GM12878 (cell line): ENCODE data around the gene DMXL2. TPM values are rescaled to one million over a fixed set of nuclear protein-coding genes. Genes with fewer than 3 reads are reported as not detected.
"Not testable (repeated sequence)": the region's sequence is repeated elsewhere in the genome, so short reads cannot be mapped to it uniquely, and the experiment has no call there.

ENCODE experiments used
- ATAC-seq: fragments of 200-7000 bp; cut with Tn5 transposase; 3 replicates; pipeline ENCODE4 v1.9.1; 2020; ENCODE audit warnings: mild to moderate bottlenecking, moderate library complexity
- BruUV-seq: library from RNA; stranded (reverse); fragments of 400-500 nt; replicated peaks from 2 replicates; lab custom pipeline; 2021; lab: Mats Ljungman, UMichigan
- CTCF ChIA-PET: fragments of 300-600 bp; sonication (Branson Sonifier 250); formaldehyde crosslinking; extraction: SDS; loops from one replicate; lab custom pipeline; 2021; ENCODE audit warnings: inconsistent platforms; lab: Yijun Ruan, JAX
- POLR2A ChIA-PET: fragments of 350-600 bp; formaldehyde crosslinking; extraction: SDS; loops from one replicate; lab custom pipeline; 2021; ENCODE audit warnings: inconsistent platforms; lab: Charles Lee
- RAD21 ChIA-PET: fragments of 300-600 bp; sonication (Branson Sonifier 250); formaldehyde crosslinking; loops from one replicate; lab custom pipeline; 2023; ENCODE audit warnings: antibody characterized with exemption; ENCODE audit not compliant: unreplicated experiment; lab: Charles Lee
- SMC1A ChIA-PET: fragments of 300-600 bp; sonication (Branson Sonifier 250); formaldehyde crosslinking; loops from one replicate; lab custom pipeline; 2023; ENCODE audit not compliant: unreplicated experiment, uncharacterized antibody; lab: Charles Lee
- DNase-seq: peaks from one replicate; pipeline ENCODE4 v3.0.0-alpha.2; 2011; ENCODE audit warnings: low read depth, low spot score
- FAIRE-seq: peaks from 3 replicates; lab custom pipeline; 2011; peaks lifted over from hg19 to GRCh38; lab: Jason Lieb, UNC
- H2AFZ ChIP-seq: 2 replicates; pipeline ENCODE4 v1.6.0; 2011; ENCODE audit warnings: low read depth, low read length, control low read depth; ENCODE audit not compliant: control insufficient read depth
- H3K27ac ChIP-seq: 2 replicates; pipeline ENCODE4 v1.5.1; 2011; ENCODE audit warnings: control low read depth; ENCODE audit not compliant: control insufficient read depth, insufficient read depth
- H3K27me3 ChIP-seq, 2 experiments: replicated peaks in 1 of 2; 2 replicates each; pipeline versions ENCODE4 v1.6.0 to v1.6.1; 2011; ENCODE audit warnings: low read length in 1 of 2; ENCODE audit not compliant: control insufficient read depth in 2 of 2, insufficient read depth in 2 of 2
- H3K36me3 ChIP-seq, 2 experiments: 2 replicates each; pipeline ENCODE4 v1.5.1; 2011; ENCODE audit warnings: low read length in 1 of 2; ENCODE audit not compliant: control insufficient read depth in 2 of 2, insufficient read depth in 2 of 2
- H3K4me1 ChIP-seq: 2 replicates; pipeline ENCODE4 v1.6.1; 2011; ENCODE audit warnings: mild to moderate bottlenecking, low read length, moderate library complexity, mixed read lengths; ENCODE audit not compliant: control insufficient read depth, insufficient read depth
- H3K4me2 ChIP-seq: 2 replicates; pipeline ENCODE4 v1.6.0; 2011; ENCODE audit warnings: control low read depth; ENCODE audit not compliant: control insufficient read depth, insufficient read depth
- H3K4me3 ChIP-seq: fragments of 200-600 bp; sonication (generic); 2 replicates; pipeline ENCODE4 v1.5.1; 2016
- H3K79me2 ChIP-seq: 2 replicates; pipeline ENCODE4 v1.6.0; 2011; ENCODE audit warnings: low read length; ENCODE audit not compliant: control insufficient read depth, insufficient read depth
- H3K9ac ChIP-seq: 2 replicates; pipeline ENCODE4 v1.8.0; 2011; ENCODE audit warnings: low read length, control low read depth, mixed read lengths; ENCODE audit not compliant: control insufficient read depth, insufficient read depth
- H3K9me3 ChIP-seq: replicated peaks from 3 replicates; pipeline ENCODE4 v1.5.1; 2011; ENCODE audit warnings: mild to moderate bottlenecking, low read length; ENCODE audit not compliant: control insufficient read depth, insufficient read depth
- H4K20me1 ChIP-seq: 2 replicates; pipeline ENCODE4 v1.6.0; 2011; ENCODE audit not compliant: control insufficient read depth, insufficient read depth
- EP300 ChIP-seq, 2 experiments: fragments of 150-350 bp in 1 of 2; IDR thresholded peaks; 2 replicates each; pipeline ENCODE4 v1.6.1; 2011 to 2012; ENCODE audit warnings: low read depth in 2 of 2, low read length in 2 of 2, borderline replicate concordance in 1 of 2, improper control_type of control experiment in 1 of 2, inconsistent platforms in 1 of 2; ENCODE audit not compliant: control insufficient read depth in 1 of 2
- HCFC1 ChIP-seq: fragments of 150-350 bp; IDR thresholded peaks from 2 replicates; pipeline ENCODE4 v1.6.1; 2014; ENCODE audit warnings: low read length
- HDGF ChIP-seq: fragments of 450-650 bp; IDR thresholded peaks from 2 replicates; pipeline ENCODE4 v1.6.1; 2016; ENCODE audit warnings: antibody characterized with exemption
- MTA3 ChIP-seq: IDR thresholded peaks from 2 replicates; pipeline ENCODE4 v1.6.1; 2012; ENCODE audit warnings: low read length, inconsistent platforms, borderline replicate concordance
- MYC ChIP-seq: IDR thresholded peaks from 2 replicates; pipeline ENCODE4 v1.6.1; 2011; ENCODE audit warnings: mild to moderate bottlenecking, low read length, moderate library complexity, inconsistent platforms; ENCODE audit not compliant: insufficient read depth, insufficient replicate concordance, insufficient read length, severe bottlenecking
- PML ChIP-seq: IDR thresholded peaks from 2 replicates; pipeline ENCODE4 v1.6.1; 2012; ENCODE audit warnings: low read length, inconsistent platforms
- SPI1 ChIP-seq: IDR thresholded peaks from 2 replicates; pipeline ENCODE4 v1.6.1; 2011; ENCODE audit warnings: low read depth, mild to moderate bottlenecking, low read length, moderate library complexity, borderline replicate concordance; ENCODE audit not compliant: insufficient read depth
- SREBF2 ChIP-seq: IDR thresholded peaks from 2 replicates; pipeline ENCODE4 v1.6.1; 2012; ENCODE audit warnings: mild to moderate bottlenecking, low read length
- SUZ12 ChIP-seq: fragments of 200-600 bp; sonication (generic); IDR thresholded peaks from one replicate; pipeline ENCODE4 v1.6.1; 2018; ENCODE audit warnings: antibody characterized with exemption, mild to moderate bottlenecking; ENCODE audit not compliant: unreplicated experiment
- ZNF207 ChIP-seq: fragments of 450-650 bp; IDR thresholded peaks from 2 replicates; pipeline ENCODE4 v1.6.1; 2014; ENCODE audit warnings: antibody characterized with exemption, mild to moderate bottlenecking, borderline replicate concordance
- ZSCAN29 ChIP-seq: fragments of 450-650 bp; IDR thresholded peaks from 2 replicates; pipeline ENCODE4 v1.6.1; 2017; ENCODE audit warnings: mild to moderate bottlenecking, moderate library complexity
- WGBS: methylation state at CpG from one replicate; pipeline ENCODE4 v1.1.6; 2016; ENCODE audit warnings: low lambda C conversion rate; ENCODE audit not compliant: insufficient replicate concordance, insufficient coverage; ENCODE audit errors: missing lambda C conversion rate; 5-methylcytosine and 5-hydroxymethylcytosine counted together
- in situ Hi-C: fragments of 300-500 bp; cut with MboI; formaldehyde crosslinking; loops from 9 replicates; pipeline ENCODE4 v1.14.3; 2018; ENCODE audit warnings: mixed read lengths
- intact Hi-C: fragments of 100-400 bp; cut with micrococcal nuclease; formaldehyde crosslinking; loops from one replicate; pipeline ENCODE4 v1.14.2; 2022; ENCODE audit not compliant: unreplicated experiment
- polyA plus RNA-seq, 11 experiments: library from polyadenylated mRNA; depleted of rRNA in 4 of 11; unstranded in 6 of 11; stranded (reverse) in 5 of 11; fragments of >200 nt; fragmentation: Nextera tagmentation in 4 of 11; fragmentation: Illumina TruSeq in 1 of 11; extraction: Ambion mirVana in 4 of 11; extraction: Trizol in 1 of 11; gene quantifications; 1 replicate in 1 of 11; 2 replicates in 10 of 11; pipeline versions ENCODE4 v1.2.1 to v1.2.3, GENCODE V29; 2011 to 2016; ENCODE audit warnings: inconsistent platforms in 2 of 11, missing spikeins in 2 of 11, low read depth in 1 of 11
- total RNA-seq, 4 experiments: library from RNA; depleted of rRNA in 3 of 4; stranded (reverse); fragments of >200 nt in 3 of 4; fragmentation: Illumina TruSeq in 1 of 4; extraction: Trizol in 1 of 4; gene quantifications; 2 replicates each; pipeline versions ENCODE4 v1.2.1 to v1.2.3, GENCODE V29; 2013 to 2021
- TF ChIP-seq, protein P1 (sequence below), 3 experiments: IDR thresholded peaks in 2 of 3; conservative IDR thresholded peaks in 1 of 3; 2 replicates each; pipeline ENCODE4 v1.5.1; 2011; ENCODE audit warnings: low read depth in 3 of 3, low read length in 3 of 3, mild to moderate bottlenecking in 3 of 3, control low read depth in 2 of 3, moderate library complexity in 2 of 3, inconsistent platforms in 1 of 3, mixed read lengths in 1 of 3; ENCODE audit not compliant: control insufficient read depth in 2 of 3, insufficient read depth in 1 of 3; ENCODE audit errors: extremely low read depth in 1 of 3
- TF ChIP-seq, protein P2 (sequence below): fragments of 450-650 bp; IDR thresholded peaks from 2 replicates; pipeline ENCODE4 v1.6.1; 2017; ENCODE audit warnings: low read depth, mild to moderate bottlenecking, moderate library complexity

The DMXL2 gene
- total and polyA plus RNA-seq, 10 of the 15 experiments (the other 5 are each of a cell fraction or from before 2014, with no cell fraction given), result 8.5 to 32.1 (median 22.0) TPM

DNA sequence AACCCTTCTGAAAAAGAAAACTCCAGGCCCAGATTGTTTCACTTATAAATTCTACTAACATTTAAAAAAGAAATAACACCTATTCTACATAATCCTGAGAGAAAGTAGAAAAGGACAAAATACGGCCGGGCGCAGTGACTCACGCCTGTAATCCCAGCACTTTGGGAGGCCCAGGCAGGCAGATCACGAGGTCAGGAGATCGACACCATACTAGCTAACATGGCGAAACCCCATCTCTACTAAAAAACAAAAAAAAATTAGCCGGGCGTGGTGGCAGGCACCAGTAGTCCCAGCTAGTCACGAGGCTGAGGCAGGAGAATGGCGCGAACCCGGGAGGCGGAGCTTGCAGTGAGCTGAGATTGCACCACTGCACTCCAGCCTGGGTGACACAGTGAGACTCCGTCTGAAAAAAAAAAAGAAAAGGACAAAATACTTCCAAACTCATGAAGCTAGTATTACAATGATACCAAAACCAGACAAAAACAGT, 19.1 kb downstream of the DMXL2 start:
- H3K27me3 ChIP-seq, H3K36me3 ChIP-seq, in situ Hi-C loops, POLR2A ChIA-PET, DNase-seq, H3K4me2 ChIP-seq, intact Hi-C loops, CTCF ChIA-PET, H3K9ac ChIP-seq, H3K79me2 ChIP-seq, H3K9me3 ChIP-seq, RAD21 ChIA-PET, FAIRE-seq, BruUV-seq, H3K4me1 ChIP-seq, H4K20me1 ChIP-seq, ATAC-seq, H3K4me3 ChIP-seq, H2AFZ ChIP-seq, H3K27ac ChIP-seq: not testable (repeated sequence)
- SMC1A ChIA-PET, result interaction anchor here (1.5 kb wide), 1 partner anchor 21 kb away, joined by 3 read pairs; no protein-coding TSS in a partner anchor
- WGBS, result 92% methylated on average over 14 of the region's 15 CpGs

- FAIRE-seq, result no peak
- H3K4me2 ChIP-seq, result no peak overlapping the region
- no peaks in the 10 kb centered on the region for H3K79me2 ChIP-seq
Measured at GRCh38 chr15:51603002-51603401, 19.6 kb downstream of the DMXL2 start.

More at GRCh38 chr15:51603002-51603401, 19.6 kb downstream of the DMXL2 start:
- in situ Hi-C loops, result no loop called here
- SMC1A ChIA-PET, result interaction anchor here (1.5 kb wide), 1 partner anchor 22 kb away, joined by 3 read pairs; no protein-coding TSS in a partner anchor
- 75% methylated on average over 2 of the region's 2 CpGs for WGBS
- DNase-seq, result no peak
- Histone ChIP-seq H3K4me3 (no peak overlapping the region), H3K27ac (no peak overlapping the region), H4K20me1 (no peaks in the 10 kb centered on the region), H3K9me3 (no peaks in the 10 kb centered on the region), H3K27me3 (no peaks in the 10 kb centered on the region), H3K36me3 (no peaks in the 10 kb centered on the region), H3K9ac (no peak overlapping the region), H3K4me1 (peaks cover 5% of the 10 kb centered on the region), H2AFZ (no peak overlapping the region)
- RAD21 ChIA-PET, result no interaction called here
- TF ChIP-seq SPI1 (no peak), MTA3 (no peak), SREBF2 (no peak), SUZ12 (no peak), HDGF (no peak), ZSCAN29 (no peak), HCFC1 (no peak), PML (no peak), ZNF207 (no peak), EP300 (IDR thresholded peaks at IDR 0.05; ENCODE audit: borderline replicate concordance in 1 of 2, control insufficient read depth in 1 of 2, low read depth in 2 of 2, low read length in 2 of 2) (no peak), MYC (no peak)
- TF ChIP-seq, protein P1, sequence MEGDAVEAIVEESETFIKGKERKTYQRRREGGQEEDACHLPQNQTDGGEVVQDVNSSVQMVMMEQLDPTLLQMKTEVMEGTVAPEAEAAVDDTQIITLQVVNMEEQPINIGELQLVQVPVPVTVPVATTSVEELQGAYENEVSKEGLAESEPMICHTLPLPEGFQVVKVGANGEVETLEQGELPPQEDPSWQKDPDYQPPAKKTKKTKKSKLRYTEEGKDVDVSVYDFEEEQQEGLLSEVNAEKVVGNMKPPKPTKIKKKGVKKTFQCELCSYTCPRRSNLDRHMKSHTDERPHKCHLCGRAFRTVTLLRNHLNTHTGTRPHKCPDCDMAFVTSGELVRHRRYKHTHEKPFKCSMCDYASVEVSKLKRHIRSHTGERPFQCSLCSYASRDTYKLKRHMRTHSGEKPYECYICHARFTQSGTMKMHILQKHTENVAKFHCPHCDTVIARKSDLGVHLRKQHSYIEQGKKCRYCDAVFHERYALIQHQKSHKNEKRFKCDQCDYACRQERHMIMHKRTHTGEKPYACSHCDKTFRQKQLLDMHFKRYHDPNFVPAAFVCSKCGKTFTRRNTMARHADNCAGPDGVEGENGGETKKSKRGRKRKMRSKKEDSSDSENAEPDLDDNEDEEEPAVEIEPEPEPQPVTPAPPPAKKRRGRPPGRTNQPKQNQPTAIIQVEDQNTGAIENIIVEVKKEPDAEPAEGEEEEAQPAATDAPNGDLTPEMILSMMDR (IDR thresholded peaks at IDR 0.05 in 2 of 3, conservative IDR thresholded peaks at IDR 0.05 in 1 of 3; ENCODE audit: control insufficient read depth in 2 of 3, extremely low read depth in 1 of 3, insufficient read depth in 1 of 3, low read depth in 3 of 3, low read length in 3 of 3), result no peak
- TF ChIP-seq, protein P2, sequence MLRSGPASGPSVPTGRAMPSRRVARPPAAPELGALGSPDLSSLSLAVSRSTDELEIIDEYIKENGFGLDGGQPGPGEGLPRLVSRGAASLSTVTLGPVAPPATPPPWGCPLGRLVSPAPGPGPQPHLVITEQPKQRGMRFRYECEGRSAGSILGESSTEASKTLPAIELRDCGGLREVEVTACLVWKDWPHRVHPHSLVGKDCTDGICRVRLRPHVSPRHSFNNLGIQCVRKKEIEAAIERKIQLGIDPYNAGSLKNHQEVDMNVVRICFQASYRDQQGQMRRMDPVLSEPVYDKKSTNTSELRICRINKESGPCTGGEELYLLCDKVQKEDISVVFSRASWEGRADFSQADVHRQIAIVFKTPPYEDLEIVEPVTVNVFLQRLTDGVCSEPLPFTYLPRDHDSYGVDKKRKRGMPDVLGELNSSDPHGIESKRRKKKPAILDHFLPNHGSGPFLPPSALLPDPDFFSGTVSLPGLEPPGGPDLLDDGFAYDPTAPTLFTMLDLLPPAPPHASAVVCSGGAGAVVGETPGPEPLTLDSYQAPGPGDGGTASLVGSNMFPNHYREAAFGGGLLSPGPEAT, result no peak
- ATAC-seq, result no peak
- intact Hi-C loops, result no loop called here
- CTCF ChIA-PET, result no interaction called here
- BruUV-seq, result no TSS peak
- POLR2A ChIA-PET, result interaction anchor here (1.1 kb wide), 1 partner anchor 18 kb away, joined by 3 read pairs; no protein-coding TSS in a partner anchor
